ENCODE results near the gene THOC6. TPM values are rescaled to one million over a fixed set of nuclear protein-coding genes. Genes with fewer than 3 reads are reported as not detected.

THOC6 gene
- total and polyA plus RNA-seq, 2 donors (not counting 1 experiment from before 2014, with no cell fraction given), result 28.5 to 52.2 TPM

GRCh38 chr16:2988590-2989099, 35.2 kb upstream of the THOC6 start:
- Mint-ChIP-seq H3K27me3 (no peaks in the 10 kb centered on the region), H3K27ac (no peak overlapping the region), H3K9me3 (ENCODE audit: insufficient read depth) (no peaks in the 10 kb centered on the region), H3K4me3 (no peak overlapping the region), H3K4me1 (peaks cover 2% of the 10 kb centered on the region)
- intact Hi-C loops (cut with micrococcal nuclease), result no loop called here
- Histone ChIP-seq H3K27me3 (replicated peaks in 1 of 4; ENCODE audit: control extremely low read depth in 1 of 4, control insufficient read depth in 3 of 4, insufficient read depth in 4 of 4, low read length in 3 of 4) (peaks cover 0 to 4% (median 0%) of the 10 kb centered on the region in 4 experiments), H2AFZ (ENCODE audit: insufficient read depth, low read depth, low read length, poor library complexity, severe bottlenecking) (no peak overlapping the region), H3K4me1 (ENCODE audit: control insufficient read depth in 2 of 2, insufficient read depth in 2 of 2, low read length in 2 of 2) (peaks cover 0 to 5% of the 10 kb centered on the region in 2 donors), H3K9ac (ENCODE audit: low read length) (no peak overlapping the region), H3K79me2 (ENCODE audit: control insufficient read depth, insufficient read depth, low read length) (no peaks in the 10 kb centered on the region), H3K4me3 (ENCODE audit: control extremely low read depth in 1 of 5, extremely low read depth in 1 of 5, insufficient read depth in 1 of 5, low read depth in 2 of 5, low read length in 4 of 5) (no peak overlapping the region), H3K36me3 (replicated peaks in 1 of 2; ENCODE audit: control extremely low read depth in 1 of 2, control insufficient read depth in 1 of 2, extremely low read depth in 1 of 2, insufficient read depth in 2 of 2, low read length in 1 of 2) (no peaks in the 10 kb centered on the region), H3K4me2 (replicated peaks; ENCODE audit: low read depth, low read length, poor library complexity, severe bottlenecking) (no peak overlapping the region), H3K9me3 (ENCODE audit: control extremely low read depth in 1 of 3, control insufficient read depth in 2 of 3, insufficient read depth in 1 of 3, low read length in 2 of 3) (no peaks in the 10 kb centered on the region), H3K27ac (ENCODE audit: low read length in 2 of 2) (no peak overlapping the region), H4K20me1 (ENCODE audit: control insufficient read depth, insufficient read depth, low read length, poor library complexity, severe bottlenecking) (no peaks in the 10 kb centered on the region)
- POLR2A ChIA-PET, result interaction anchor here (0.7 kb wide), 1 partner anchor 210 kb away, joined by 3 read pairs; no protein-coding TSS in a partner anchor
- TF ChIP-seq EZH2 (IDR thresholded peaks at IDR 0.05; ENCODE audit: borderline replicate concordance, insufficient read depth, low read depth, low read length, poor library complexity, severe bottlenecking) (no peak), CTCF (IDR thresholded peaks at IDR 0.05) (no peak)
- DNase-seq (no peak), ATAC-seq (ENCODE audit: low read depth) (no peak)
- CTCF ChIA-PET, result no interaction called here
- WGBS (ENCODE audit: insufficient coverage), result 89% methylated on average over 7 of the region's 8 CpGs

GRCh38 chr16:2990891-2991290, 32.9 kb upstream of the THOC6 start:
- intact Hi-C loops (cut with micrococcal nuclease), result no loop called here
- DNase-seq (no peak), ATAC-seq (ENCODE audit: low read depth) (no peak)
- ChIA-PET POLR2A (no interaction called here), CTCF (no interaction called here)
- H3K4me2 ChIP-seq (replicated peaks; ENCODE audit: low read depth, low read length, poor library complexity, severe bottlenecking), result no peak overlapping the region
- no peaks in the 10 kb centered on the region for H3K4me1 Mint-ChIP-seq
- no peak overlapping the region for H2AFZ ChIP-seq (ENCODE audit: insufficient read depth, low read depth, low read length, poor library complexity, severe bottlenecking)
- TF ChIP-seq CTCF (IDR thresholded peaks at IDR 0.05) (no peak), EZH2 (IDR thresholded peaks at IDR 0.05; ENCODE audit: borderline replicate concordance, insufficient read depth, low read depth, low read length, poor library complexity, severe bottlenecking) (no peak)
- H3K36me3 ChIP-seq (replicated peaks in 1 of 2; ENCODE audit: control extremely low read depth in 1 of 2, control insufficient read depth in 1 of 2, extremely low read depth in 1 of 2, insufficient read depth in 2 of 2, low read length in 1 of 2), result no peaks in the 10 kb centered on the region
- H3K27me3 Mint-ChIP-seq, result no peaks in the 10 kb centered on the region
- no peak overlapping the region for H3K27ac ChIP-seq (ENCODE audit: low read length in 2 of 2)
- peaks cover 0 to 4% (median 0%) of the 10 kb centered on the region in 4 experiments for H3K27me3 ChIP-seq (replicated peaks in 1 of 4; ENCODE audit: control extremely low read depth in 1 of 4, control insufficient read depth in 3 of 4, insufficient read depth in 4 of 4, low read length in 3 of 4)
- WGBS (ENCODE audit: insufficient coverage), result 87% methylated on average over 9 of the region's 10 CpGs
- H3K79me2 ChIP-seq (ENCODE audit: control insufficient read depth, insufficient read depth, low read length), result no peaks in the 10 kb centered on the region
- no peaks in the 10 kb centered on the region for H4K20me1 ChIP-seq (ENCODE audit: control insufficient read depth, insufficient read depth, low read length, poor library complexity, severe bottlenecking)
- H3K9ac ChIP-seq (ENCODE audit: low read length), result no peak overlapping the region
- no peaks in the 10 kb centered on the region for H3K4me1 ChIP-seq (ENCODE audit: control insufficient read depth in 2 of 2, insufficient read depth in 2 of 2, low read length in 2 of 2)
- no peak overlapping the region for H3K4me3 ChIP-seq (ENCODE audit: control extremely low read depth in 1 of 5, extremely low read depth in 1 of 5, insufficient read depth in 1 of 5, low read depth in 2 of 5, low read length in 4 of 5)
- H3K9me3 Mint-ChIP-seq (ENCODE audit: insufficient read depth), result no peaks in the 10 kb centered on the region
- no peaks in the 10 kb centered on the region for H3K9me3 ChIP-seq (ENCODE audit: control extremely low read depth in 1 of 3, control insufficient read depth in 2 of 3, insufficient read depth in 1 of 3, low read length in 2 of 3)
- H3K4me3 Mint-ChIP-seq, result no peak overlapping the region
- no peak overlapping the region for H3K27ac Mint-ChIP-seq

Measured in B cell (primary cell).